GM12865 (cell line): ENCODE measurements around the gene PTPRCAP.

Source experiments
- DNase-seq: peaks from one replicate; pipeline ENCODE4 v3.0.0; 2010; ENCODE audit warnings: low read depth
- H3K4me3 ChIP-seq: 2 replicates; pipeline ENCODE4 v1.5.1; 2011; ENCODE audit warnings: mild to moderate bottlenecking, low read depth, low read length, control low read depth
- CTCF ChIP-seq: IDR thresholded peaks from 2 replicates; pipeline ENCODE4 v1.5.1; 2011; ENCODE audit warnings: low read length, control low read depth, low read depth, inconsistent platforms; ENCODE audit not compliant: insufficient read depth; ENCODE audit errors: missing control alignments

PTPRCAP gene

GRCh38 chr11:67445515-67445914, 8.0 kb upstream of the PTPRCAP start:
- no peak for DNase-seq
- TF ChIP-seq CTCF = no peak
- H3K4me3 ChIP-seq = peak overlapping the region; percentile 48

GRCh38 chr11:67442504-67443404, 5.3 kb upstream of the PTPRCAP start:
- no peak for DNase-seq
- H3K4me3 ChIP-seq = peak overlapping the region; percentile 48
- TF ChIP-seq CTCF = no peak

- no peak for TF ChIP-seq CTCF
- no peak for DNase-seq
- H3K4me3 ChIP-seq = no peak overlapping the region
Measured at GRCh38 chr11:67441731-67442351, 4.4 kb upstream of the PTPRCAP start.

- no peak for DNase-seq
- H3K4me3 ChIP-seq = no peak overlapping the region
- TF ChIP-seq CTCF = no peak
Measured at GRCh38 chr11:67441098-67441563, 3.6 kb upstream of the PTPRCAP start.

- no peak for DNase-seq
- no peak for TF ChIP-seq CTCF
- no peak overlapping the region for H3K4me3 ChIP-seq
Measured at GRCh38 chr11:67440229-67441097, 3.0 kb upstream of the PTPRCAP start.

GRCh38 chr11:67439321-67440228, 2.1 kb upstream of the PTPRCAP start:
- peak; percentile 16 for TF ChIP-seq CTCF
- peak; percentile 31 for DNase-seq
- H3K4me3 ChIP-seq = no peak overlapping the region; the same call in 1 of the 2 replicates
